Kidney (tissue), 14 donors: ENCODE results near the gene RAD51B. TPM values are rescaled to one million over a fixed set of nuclear protein-coding genes. Genes with fewer than 3 reads are reported as not detected.

Experiments
- DNase-seq, 5 donors: peaks; one replicate each; pipeline ENCODE4 v3.0.0-alpha.2; 2013 to 2020
- FAIRE-seq: peaks from 2 replicates; lab custom pipeline; 2012; peaks lifted over from hg19 to GRCh38; lab: Jason Lieb, UNC
- H3K27ac ChIP-seq, 2 donors: one replicate each; pipeline ENCODE4 v1.7.0; 2013; ENCODE audit warnings: low read depth in 2 of 2, low read length in 2 of 2, inconsistent platforms in 1 of 2
- H3K27me3 ChIP-seq: one replicate; pipeline ENCODE4 v1.7.1; 2013; ENCODE audit warnings: low read length, inconsistent platforms; ENCODE audit not compliant: control insufficient read depth, insufficient read depth
- H3K36me3 ChIP-seq, 3 donors: one replicate each; pipeline versions ENCODE4 v1.7.0 to v1.7.1; 2013; ENCODE audit warnings: low read length in 3 of 3, control low read depth in 1 of 3, inconsistent platforms in 1 of 3; ENCODE audit not compliant: insufficient read depth in 3 of 3, control insufficient read depth in 2 of 3
- H3K4me1 ChIP-seq, 3 donors: one replicate each; pipeline versions ENCODE4 v1.7.0 to v1.7.1; 2013; ENCODE audit warnings: low read length in 3 of 3, inconsistent platforms in 1 of 3, low read depth in 1 of 3; ENCODE audit not compliant: control insufficient read depth in 2 of 3, insufficient read depth in 2 of 3
- H3K4me3 ChIP-seq, 3 donors: one replicate each; pipeline versions ENCODE4 v1.7.0 to v1.8.1; 2013; ENCODE audit warnings: low read length in 3 of 3, control low read depth in 1 of 3, inconsistent platforms in 1 of 3
- H3K9ac ChIP-seq, 3 donors: one replicate each; pipeline versions ENCODE4 v1.7.0 to v1.7.1; 2013; ENCODE audit warnings: low read length in 3 of 3, control low read depth in 1 of 3, inconsistent platforms in 1 of 3
- H3K9me3 ChIP-seq, 3 donors: one replicate each; pipeline versions ENCODE4 v1.7.0 to v1.7.1; 2013; ENCODE audit warnings: low read length in 3 of 3, control low read depth in 1 of 3, inconsistent platforms in 1 of 3; ENCODE audit not compliant: control insufficient read depth in 2 of 3, insufficient read depth in 1 of 3
- CTCF ChIP-seq: IDR thresholded peaks from 3 replicates; pipeline ENCODE4 v1.5.1; 2012; ENCODE audit warnings: mild to moderate bottlenecking, moderate library complexity, borderline replicate concordance; ENCODE audit not compliant: insufficient read depth; ENCODE audit errors: extremely low read depth
- intact Hi-C: fragments of 100-400 bp; cut with DNase I; formaldehyde crosslinking; loops from one replicate; pipeline ENCODE4 v1.11.1; 2022
- polyA plus RNA-seq: library from polyadenylated mRNA; stranded (reverse); fragments of 350-450 nt; fragmentation: Illumina TruSeq; extraction: RNeasy Lipid Tissue Mini Kit (QIAGEN cat#74804); gene quantifications from one replicate; pipeline ENCODE4 v1.2.3, GENCODE V29; 2014; ENCODE audit warnings: low read depth, low replicate concordance; ENCODE audit not compliant: insufficient read depth
- total RNA-seq: library from RNA; stranded (reverse); fragmentation: NEBNext Ultra II Directional; extraction: Animal tissue kit (Norgen Biotek cat#: 25700); gene quantifications from one replicate; pipeline ENCODE4 v1.2.1, GENCODE V29; 2021
- donor health status: control.
- donor health status: control.
- donor health status: control.
- donor health status: control.
- donor health status: control.
- donor health status: DM: yes; HTN: yes; CAD: no.
- donor health status: Normal renal cell carcinoma (clear cell type).

Gene RAD51B
- total and polyA plus RNA-seq, 2 donors from 2014 or later = 6.9 to 18.0 TPM

DNA sequence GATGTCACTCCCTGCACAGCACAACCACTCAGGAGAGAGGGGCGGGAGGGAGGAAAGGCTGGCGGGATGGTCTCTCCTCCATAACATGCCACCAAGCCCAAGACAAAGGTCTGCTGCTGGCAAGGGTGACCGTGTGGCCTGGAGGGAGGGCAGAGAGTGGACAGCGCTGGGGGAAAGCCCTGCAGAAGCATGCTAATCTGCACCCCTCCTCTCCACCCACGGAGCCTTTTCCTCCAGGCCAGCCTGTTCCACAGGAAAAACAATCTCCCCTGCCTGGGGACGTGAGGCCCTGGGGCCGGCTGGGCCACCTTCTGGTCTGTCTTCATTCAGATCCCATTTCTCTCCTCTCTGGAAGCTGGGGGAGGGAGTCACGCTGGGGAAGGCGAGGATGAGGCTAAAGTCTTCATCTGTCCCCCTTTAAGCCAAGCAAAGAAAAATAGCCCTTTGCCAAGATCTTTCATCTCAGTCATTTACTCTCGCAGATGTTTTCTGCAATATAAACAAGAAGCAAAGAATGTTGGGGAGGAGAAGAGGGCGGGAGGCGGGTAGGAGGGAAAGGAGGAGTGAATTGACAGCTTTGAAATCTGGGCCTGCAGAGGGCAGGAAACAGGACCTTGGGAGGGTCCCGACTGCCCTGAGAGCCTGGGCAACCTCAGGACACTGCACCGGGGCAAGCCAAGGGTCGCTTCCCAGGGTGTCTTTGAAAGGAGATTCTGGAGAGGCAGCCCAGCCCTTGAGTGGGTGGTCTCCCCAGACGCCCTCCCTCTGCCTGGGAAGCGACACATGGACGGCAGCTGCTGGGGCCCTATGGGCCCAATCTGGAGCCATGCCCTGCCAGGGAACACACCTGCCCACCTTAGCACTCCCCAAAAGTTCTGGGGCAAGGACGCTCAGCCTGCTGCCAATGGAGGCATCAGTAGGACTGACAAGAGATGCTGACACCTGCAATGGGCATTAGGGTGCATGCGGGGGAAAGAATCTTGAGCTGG, 839.7 kb downstream of the RAD51B start:
- H3K4me3 ChIP-seq = no peak overlapping the region
- H3K9ac ChIP-seq = no peak overlapping the region
- H3K27ac ChIP-seq = no peak overlapping the region
- H3K27me3 ChIP-seq = no peaks in the 10 kb centered on the region
- no peak for TF ChIP-seq CTCF
- peaks cover 0 to 10% (median 8%) of the 10 kb centered on the region in 3 donors for H3K4me1 ChIP-seq
- no peak for FAIRE-seq
- H3K36me3 ChIP-seq = no peaks in the 10 kb centered on the region
- DNase-seq = peak in 4 of 5 donors; percentile 75 to 91 (median 84)
- H3K9me3 ChIP-seq = no peaks in the 10 kb centered on the region
- intact Hi-C loops = no loop called here

DNA sequence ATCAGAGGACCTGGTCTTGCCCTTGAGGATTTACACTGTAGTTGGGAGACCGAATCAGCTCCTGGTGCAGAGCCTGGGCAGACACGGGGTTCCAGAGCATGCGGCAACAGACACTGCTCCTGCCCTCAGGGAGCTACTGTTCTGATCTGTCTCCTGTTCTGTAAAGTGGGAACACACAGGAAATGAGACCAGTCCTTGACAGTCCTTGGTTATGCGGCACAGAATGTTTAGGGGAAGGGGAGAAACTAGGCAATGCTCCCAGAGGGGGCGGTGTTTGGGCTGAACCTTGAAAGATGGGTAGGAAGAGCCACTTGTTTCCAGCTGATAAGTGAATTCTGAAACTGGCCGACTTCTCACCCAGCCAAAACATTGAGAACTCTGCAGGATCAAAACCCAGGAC, 840.9 kb downstream of the RAD51B start:
- DNase-seq (peak in 1 of 5 donors; percentile 7), FAIRE-seq (no peak)
- intact Hi-C loops = no loop called here
- no peaks in the 10 kb centered on the region for H3K27me3 ChIP-seq
- no peaks in the 10 kb centered on the region for H3K36me3 ChIP-seq
- H3K27ac ChIP-seq = no peak overlapping the region
- no peak overlapping the region for H3K9ac ChIP-seq
- no peak for TF ChIP-seq CTCF
- no peak overlapping the region for H3K4me3 ChIP-seq
- H3K4me1 ChIP-seq = peaks cover 4 to 15% (median 8%) of the 10 kb centered on the region in 3 donors
- H3K9me3 ChIP-seq = no peaks in the 10 kb centered on the region

DNA sequence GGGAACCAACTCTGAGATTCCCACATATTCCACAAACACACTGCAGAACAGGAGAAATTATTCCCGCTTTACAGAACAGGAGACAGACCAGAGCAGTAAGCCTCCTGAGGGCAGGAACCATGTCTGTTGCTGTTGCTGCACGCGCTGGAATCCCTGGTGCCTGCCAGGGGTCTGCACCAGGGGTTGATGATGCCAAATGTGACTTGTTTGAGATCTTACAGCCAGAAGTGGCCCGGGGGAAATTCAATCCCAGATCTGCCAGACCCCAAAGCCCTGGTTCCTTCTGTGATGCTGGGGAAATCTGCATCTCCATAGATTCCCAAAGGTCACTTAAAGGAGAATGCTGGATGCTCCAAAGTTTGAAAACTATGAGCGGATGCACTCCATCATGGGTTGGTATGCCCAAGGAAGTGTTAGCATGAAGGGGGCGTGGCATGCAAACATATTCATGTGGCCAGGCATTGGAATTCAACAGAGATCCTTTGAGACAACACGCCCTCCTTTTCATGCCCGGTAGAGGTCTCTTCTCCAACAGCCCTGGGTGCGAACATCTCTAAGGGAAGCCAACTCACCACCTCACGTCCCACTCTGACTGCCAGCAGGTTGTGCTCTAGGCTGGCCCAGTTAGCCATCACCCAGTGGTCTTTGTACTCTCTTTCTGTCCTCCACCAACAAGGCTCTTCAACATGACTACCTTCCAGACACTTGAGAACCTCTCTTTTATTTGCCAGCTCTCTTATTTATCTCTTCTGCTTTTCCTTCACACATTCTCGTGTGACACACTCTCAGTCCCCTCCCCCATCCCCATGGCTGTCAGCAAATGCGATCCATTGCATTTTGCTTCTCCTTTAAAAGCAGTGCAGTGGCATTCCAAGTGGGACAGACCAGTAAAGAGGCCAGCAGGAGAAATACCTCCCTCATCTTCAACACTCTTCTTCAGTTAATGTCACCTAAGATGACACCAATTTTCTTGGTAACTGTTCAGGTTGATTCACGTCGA, 841.9 kb downstream of the RAD51B start:
- H3K9me3 ChIP-seq = no peaks in the 10 kb centered on the region
- H3K4me1 ChIP-seq = peaks cover 4 to 15% (median 8%) of the 10 kb centered on the region in 3 donors
- TF ChIP-seq CTCF = no peak
- intact Hi-C loops = no loop called here
- DNase-seq = peak in 2 of 5 donors; percentile 9 to 31
- H3K27me3 ChIP-seq = no peaks in the 10 kb centered on the region
- H3K4me3 ChIP-seq = no peak overlapping the region
- H3K27ac ChIP-seq = no peak overlapping the region
- no peaks in the 10 kb centered on the region for H3K36me3 ChIP-seq
- no peak for FAIRE-seq
- H3K9ac ChIP-seq = no peak overlapping the region
